ENCODE results near the gene LARP7. TPM values are rescaled to one million over a fixed set of nuclear protein-coding genes. Genes with fewer than 3 reads are reported as not detected.

The LARP7 gene
- total and polyA plus RNA-seq, 2 of the 8 experiments (the other 6 are each of a cell fraction or from before 2014, with no cell fraction given): 9.3 to 38.3 TPM

DNA sequence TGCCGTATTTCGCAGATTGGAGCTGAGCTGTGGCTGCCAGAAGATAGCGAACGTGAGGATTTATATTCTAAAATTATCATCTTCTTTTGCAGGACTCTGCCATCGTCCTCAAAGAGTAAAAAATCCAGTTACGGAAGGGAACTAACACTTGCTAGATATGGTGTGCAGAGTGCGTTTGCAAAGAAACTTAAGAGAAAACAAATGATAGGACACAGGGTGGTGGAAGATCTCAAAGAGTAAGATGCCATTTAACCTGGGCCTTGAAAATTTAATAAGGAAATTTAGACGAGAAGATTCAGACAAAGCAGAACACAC, 566 bp downstream of the LARP7 start:
- Histone ChIP-seq H3K4me2 (ENCODE audit: insufficient read depth in 1 of 2, low read depth in 2 of 2, low read length in 2 of 2) (peak overlapping the region; percentile 66 to 77), H3K56ac (replicated peaks; ENCODE audit: insufficient read length, low read depth, low read length) (peak overlapping the region; percentile 25), H4K8ac (ENCODE audit: extremely low read depth, insufficient read depth, low read length) (no peak overlapping the region), H3K27ac (ENCODE audit: low read depth, low read length) (peak overlapping the region; percentile 95), H3K23ac (ENCODE audit: insufficient read length) (no peak overlapping the region), H3K14ac (ENCODE audit: insufficient read length) (no peak overlapping the region), H2BK5ac (ENCODE audit: low read depth, low read length) (peak overlapping the region; percentile 68; the same call in 1 of the 2 replicates), H4K91ac (replicated peaks; ENCODE audit: insufficient read length, low read length) (no peak overlapping the region), H3K27me3 (replicated peaks in 1 of 4; ENCODE audit: control insufficient read depth in 3 of 4, extremely low read depth in 1 of 4, insufficient read depth in 3 of 4, low read length in 3 of 4) (no peaks in the 10 kb centered on the region), H3K18ac (ENCODE audit: extremely low read depth, low read length) (no peak overlapping the region), H2BK20ac (ENCODE audit: low read length) (no peak overlapping the region), H2AFZ (ENCODE audit: low read length) (no peak overlapping the region), H3K4ac (replicated peaks; ENCODE audit: insufficient read length, low read depth, low read length) (no peak overlapping the region), H2BK15ac (ENCODE audit: low read length) (no peak overlapping the region), H2BK120ac (replicated peaks; ENCODE audit: low read depth, low read length) (peak overlapping the region; percentile 26), H3K4me3 (ENCODE audit: extremely low read depth in 1 of 4, insufficient read depth in 2 of 4, low read depth in 3 of 4, low read length in 4 of 4) (peak overlapping the region; percentile 86 to 98 (median 96)), H3K79me1 (ENCODE audit: low read depth, low read length) (peaks cover 5% of the 10 kb centered on the region; the same call in 1 of the 2 replicates), H2AK5ac (ENCODE audit: low read depth, low read length) (no peak overlapping the region), H4K5ac (ENCODE audit: insufficient read length, low read depth, low read length) (peak overlapping the region; percentile 61), H3K36me3 (ENCODE audit: control insufficient read depth in 2 of 4, insufficient read depth in 4 of 4, low read length in 3 of 4) (peaks cover 0 to 19% (median under 1%) of the 10 kb centered on the region in 4 experiments; a peak in 3 of 8 replicates), H3K9me3 (ENCODE audit: insufficient read depth in 2 of 2, low read depth in 1 of 2, low read length in 1 of 2) (no peaks in the 10 kb centered on the region), H3K9ac (replicated peaks in 1 of 4; ENCODE audit: extremely low read depth in 1 of 4, low read depth in 3 of 4, low read length in 3 of 4) (peak overlapping the region; percentile 70 to 88 (median 86)), H4K20me1 (replicated peaks in 1 of 2; ENCODE audit: control insufficient read depth in 1 of 2, insufficient read depth in 2 of 2, low read length in 2 of 2) (no peaks in the 10 kb centered on the region), H3K23me2 (ENCODE audit: low read depth, low read length) (no peaks in the 10 kb centered on the region; the same call in 1 of the 2 replicates), H3K79me2 (ENCODE audit: control insufficient read depth in 1 of 2, insufficient read depth in 2 of 2, low read length in 2 of 2) (peaks cover 14 to 86% of the 10 kb centered on the region in 2 experiments; a peak in 3 of 4 replicates), H3K4me1 (replicated peaks in 1 of 4; ENCODE audit: control insufficient read depth in 3 of 4, insufficient read depth in 4 of 4, low read length in 3 of 4) (peaks cover 0 to 9% (median 1%) of the 10 kb centered on the region in 4 experiments; a peak in 2 of 7 replicates), H2BK12ac (ENCODE audit: low read depth, low read length) (no peak overlapping the region)
- WGBS, 2 experiments (ENCODE audit: extremely low coverage in 1 of 2, insufficient coverage in 1 of 2, insufficient read length in 1 of 2, insufficient replicate concordance in 2 of 2, low coverage in 1 of 2, low lambda C conversion rate in 2 of 2, missing lambda C conversion rate in 1 of 2): 2% methylated on average over 8 of the region's 8 CpGs; no CpG with 5 or more reads in 1 of the 2 experiments
- DNase-seq (ENCODE audit: low read depth in 1 of 2, low spot score in 2 of 2): no peak
- CTCF ChIA-PET (ENCODE audit: partially characterized antibody): interaction anchor here (0.6 to 1.5 kb wide), 15 partner anchors 8 to 303 kb away, joined by 3 to 12 read pairs (median 3); no protein-coding TSS in a partner anchor
- POLR2A ChIA-PET (ENCODE audit: partially characterized antibody): interaction anchor here (0.8 to 5.1 kb wide), 7 partner anchors 9 to 128 kb away, joined by 3 to 54 read pairs (median 4); no protein-coding TSS in a partner anchor
- FAIRE-seq: no peak

All from H1 (cell line).